GM12874 (cell line): ENCODE results near the gene ENTPD8.

Experiments
- TF ChIP-seq, protein P1 (sequence below): IDR thresholded peaks from 2 replicates; pipeline ENCODE4 v1.5.1; 2011; ENCODE audit warnings: low read depth, mild to moderate bottlenecking, control low read depth, low read length, moderate library complexity; ENCODE audit not compliant: insufficient read depth

The ENTPD8 gene

DNA sequence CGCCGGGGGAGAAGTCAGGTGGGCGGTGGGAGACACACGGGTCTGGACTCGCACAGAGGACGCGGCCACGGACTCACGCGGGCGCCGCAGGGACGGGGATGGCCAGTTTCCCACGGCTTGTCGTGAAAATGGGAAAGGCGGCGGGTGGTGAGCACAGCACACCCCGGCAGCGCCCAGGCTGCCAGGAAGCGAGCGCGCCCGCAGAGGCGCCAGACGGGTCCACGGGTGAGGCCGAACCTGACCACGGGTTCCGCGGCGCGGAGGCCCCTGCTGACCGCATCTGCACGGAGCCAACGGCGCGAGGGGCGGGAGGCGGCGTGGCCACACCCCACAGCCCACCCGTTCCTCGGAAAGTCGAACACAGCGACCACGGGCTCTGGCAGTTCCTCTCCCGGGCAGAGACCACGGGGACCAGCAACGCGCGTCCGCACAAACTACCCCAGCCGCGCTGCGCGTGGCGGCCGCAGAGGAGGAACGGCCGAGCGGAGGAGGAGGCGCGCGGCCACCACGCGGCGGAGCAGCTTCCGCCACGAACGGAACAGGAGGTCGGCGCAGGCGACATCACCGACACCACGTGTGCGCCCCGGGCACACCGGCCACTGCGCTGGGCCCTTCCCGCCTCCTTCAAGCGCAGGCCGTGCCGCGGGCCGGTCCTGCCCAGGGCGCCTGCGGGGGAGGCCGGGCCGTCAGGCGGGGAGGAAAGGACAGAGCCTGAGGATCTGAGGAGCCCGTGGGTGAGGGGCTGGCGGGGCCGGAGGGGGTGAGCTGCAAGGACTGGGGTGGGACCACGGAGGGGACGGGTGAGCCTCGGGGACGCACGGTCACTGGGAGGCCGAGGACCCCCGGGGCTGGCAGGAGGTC lies 23.8 kb downstream of the ENTPD8 start:
- TF ChIP-seq, protein P1, sequence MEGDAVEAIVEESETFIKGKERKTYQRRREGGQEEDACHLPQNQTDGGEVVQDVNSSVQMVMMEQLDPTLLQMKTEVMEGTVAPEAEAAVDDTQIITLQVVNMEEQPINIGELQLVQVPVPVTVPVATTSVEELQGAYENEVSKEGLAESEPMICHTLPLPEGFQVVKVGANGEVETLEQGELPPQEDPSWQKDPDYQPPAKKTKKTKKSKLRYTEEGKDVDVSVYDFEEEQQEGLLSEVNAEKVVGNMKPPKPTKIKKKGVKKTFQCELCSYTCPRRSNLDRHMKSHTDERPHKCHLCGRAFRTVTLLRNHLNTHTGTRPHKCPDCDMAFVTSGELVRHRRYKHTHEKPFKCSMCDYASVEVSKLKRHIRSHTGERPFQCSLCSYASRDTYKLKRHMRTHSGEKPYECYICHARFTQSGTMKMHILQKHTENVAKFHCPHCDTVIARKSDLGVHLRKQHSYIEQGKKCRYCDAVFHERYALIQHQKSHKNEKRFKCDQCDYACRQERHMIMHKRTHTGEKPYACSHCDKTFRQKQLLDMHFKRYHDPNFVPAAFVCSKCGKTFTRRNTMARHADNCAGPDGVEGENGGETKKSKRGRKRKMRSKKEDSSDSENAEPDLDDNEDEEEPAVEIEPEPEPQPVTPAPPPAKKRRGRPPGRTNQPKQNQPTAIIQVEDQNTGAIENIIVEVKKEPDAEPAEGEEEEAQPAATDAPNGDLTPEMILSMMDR = no peak

DNA sequence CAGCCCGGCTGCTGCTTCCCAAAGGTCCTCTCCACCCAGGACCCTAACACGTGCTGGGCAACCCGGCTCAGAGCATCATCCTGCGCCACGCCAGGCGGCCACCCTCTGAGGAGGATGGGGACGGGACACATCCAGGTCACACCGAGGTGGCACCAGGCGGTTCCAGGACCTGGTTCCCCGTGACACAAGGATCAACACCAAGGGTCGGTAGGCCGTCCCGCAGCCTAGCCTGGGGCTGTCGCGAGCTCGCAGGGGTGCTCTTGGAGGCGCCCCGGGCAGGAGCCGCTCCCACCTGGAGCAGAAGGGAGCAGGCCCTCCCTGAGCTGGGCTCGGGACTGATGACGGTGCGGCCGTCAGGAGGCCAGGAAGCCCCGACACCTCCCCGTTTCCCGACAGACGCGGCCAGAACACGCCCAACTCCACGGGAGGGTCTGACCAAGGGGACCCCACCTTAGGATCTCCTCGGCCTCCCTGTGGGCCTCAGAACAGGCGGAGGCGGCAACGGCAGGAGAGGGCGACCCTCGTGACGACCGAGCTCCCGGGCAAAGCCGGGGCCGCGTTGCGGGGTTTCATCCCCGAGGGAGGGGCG lies 24.5 kb downstream of the ENTPD8 start:
- TF ChIP-seq, protein P1 = no peak

DNA sequence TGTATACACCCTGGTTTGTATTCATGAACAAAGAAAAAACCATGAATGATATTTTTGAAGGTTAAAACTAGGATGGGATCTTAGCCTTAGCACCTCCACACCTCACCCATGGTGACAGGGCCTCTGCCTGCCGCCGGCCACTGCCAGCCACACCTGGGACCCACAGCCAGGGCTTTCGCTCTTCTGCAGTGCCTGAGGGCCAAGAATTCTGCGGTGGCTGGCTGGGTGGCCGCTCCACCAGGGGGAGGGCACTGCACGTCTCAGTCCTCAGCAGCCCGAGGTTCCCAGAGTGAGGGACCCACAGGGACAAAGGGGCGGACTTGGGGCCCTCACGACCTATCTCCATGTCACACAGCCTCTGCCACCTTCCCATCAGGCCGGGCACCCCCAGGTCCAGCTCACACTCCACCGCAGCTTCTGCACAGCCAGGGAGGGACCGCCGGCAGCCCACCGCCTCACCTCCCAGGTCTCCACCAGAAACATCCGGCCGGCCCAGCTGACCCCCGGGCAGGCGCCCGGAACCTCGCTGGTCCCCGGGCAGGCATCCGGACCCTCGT lies 25.1 kb downstream of the ENTPD8 start:
- TF ChIP-seq, protein P1 = no peak

- TF ChIP-seq, protein P1 = no peak
These were observed 25.7 kb downstream of the ENTPD8 start for GRCh38 chr9:137415451-137415850.

GRCh38 chr9:137412431-137412830 lies 28.7 kb downstream of the ENTPD8 start:
- TF ChIP-seq, protein P1 = no peak

DNA sequence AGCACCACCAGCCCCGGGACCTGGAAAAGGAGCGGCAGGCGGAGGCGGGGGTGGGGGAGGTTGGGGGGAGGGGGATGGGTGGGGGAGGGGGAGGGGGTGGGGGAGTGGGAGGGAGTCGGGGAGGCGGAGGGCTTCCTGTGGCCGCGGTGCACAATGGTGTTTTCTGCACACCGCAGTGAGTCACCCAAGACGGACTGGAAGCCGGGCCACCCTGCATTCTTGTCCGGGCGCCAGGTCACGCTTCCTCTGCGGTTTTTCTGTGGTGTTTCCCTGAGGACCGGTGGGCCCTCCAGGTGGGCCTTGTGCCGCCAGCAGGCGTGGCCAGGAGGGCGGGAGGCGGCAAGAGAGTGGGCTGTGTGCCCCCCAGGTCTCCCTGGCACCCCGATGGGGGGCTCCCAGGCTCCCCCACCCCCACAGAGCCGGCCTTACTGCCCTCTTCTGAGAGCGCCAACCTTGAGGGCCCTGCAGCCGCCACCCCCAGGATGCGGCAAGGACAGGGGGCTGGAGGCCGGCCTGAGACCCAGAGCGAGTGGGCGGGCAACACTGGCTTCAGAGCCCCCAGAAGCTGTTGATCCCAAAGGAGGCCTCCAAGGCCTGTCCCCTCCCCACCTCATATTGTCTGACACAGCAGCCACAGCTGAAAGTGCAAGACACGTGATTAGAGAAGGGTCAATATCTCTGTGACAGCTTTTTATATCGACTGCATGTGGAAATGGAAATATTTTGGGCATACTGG lies 29.3 kb downstream of the ENTPD8 start:
- TF ChIP-seq, protein P1 = no peak

DNA sequence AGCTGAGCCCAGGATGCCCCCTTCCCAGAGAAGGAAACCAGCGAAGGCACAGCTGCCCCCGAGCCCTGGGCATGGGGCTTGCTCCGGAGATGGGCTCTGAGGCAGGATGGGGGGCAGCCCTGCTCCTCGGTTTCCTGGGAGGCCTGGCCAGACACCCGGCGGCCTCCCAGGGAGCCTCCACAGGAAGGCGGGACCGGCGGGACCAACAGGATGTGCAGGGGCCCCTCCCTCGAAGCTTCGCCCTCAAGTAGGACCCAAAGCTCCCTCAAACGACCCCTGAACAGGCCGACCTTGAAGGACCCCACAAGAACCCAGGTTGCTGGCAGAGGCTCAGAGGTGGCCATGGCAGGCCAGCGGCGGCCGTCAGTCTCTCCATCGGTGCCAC lies 29.9 kb downstream of the ENTPD8 start:
- TF ChIP-seq, protein P1 = no peak
